Effector memory CD8-positive, alpha-beta T cell (primary cell): Measurements from ENCODE around the gene SETDB2.

Source experiments
- ATAC-seq: fragments of 150-1000 bp; cut with Tn5 transposase; replicated peaks from 2 replicates; pipeline ENCODE4 v1.10.0; 2021; ENCODE audit warnings: mild to moderate bottlenecking, moderate library complexity
- DNase-seq, 3 experiments: peaks; one replicate each; pipeline ENCODE4 v3.0.0; 2021
- H3K27ac Mint-ChIP-seq, 2 donors: one replicate each; pipeline ENCODE4 v1.8.0; 2022; ENCODE audit warnings: mild to moderate bottlenecking in 2 of 2, mixed read lengths in 2 of 2, moderate library complexity in 2 of 2
- H3K27me3 Mint-ChIP-seq, 2 donors: one replicate each; pipeline ENCODE4 v1.8.0; 2022; ENCODE audit warnings: mixed read lengths in 2 of 2
- H3K36me3 Mint-ChIP-seq: one replicate; pipeline ENCODE4 v1.8.0; 2022; ENCODE audit warnings: mild to moderate bottlenecking, moderate library complexity, mixed read lengths; ENCODE audit not compliant: insufficient read depth
- H3K4me1 Mint-ChIP-seq, 2 donors: one replicate each; pipeline ENCODE4 v1.8.0; 2022; ENCODE audit warnings: low read depth in 2 of 2, mixed read lengths in 2 of 2
- H3K4me3 Mint-ChIP-seq, 2 donors: one replicate each; pipeline ENCODE4 v1.8.0; 2022; ENCODE audit warnings: mild to moderate bottlenecking in 2 of 2, mixed read lengths in 2 of 2, moderate library complexity in 2 of 2
- H3K9me3 Mint-ChIP-seq, 2 donors: one replicate each; pipeline ENCODE4 v1.8.0; 2022; ENCODE audit warnings: mixed read lengths in 2 of 2

SETDB2 gene

DNA sequence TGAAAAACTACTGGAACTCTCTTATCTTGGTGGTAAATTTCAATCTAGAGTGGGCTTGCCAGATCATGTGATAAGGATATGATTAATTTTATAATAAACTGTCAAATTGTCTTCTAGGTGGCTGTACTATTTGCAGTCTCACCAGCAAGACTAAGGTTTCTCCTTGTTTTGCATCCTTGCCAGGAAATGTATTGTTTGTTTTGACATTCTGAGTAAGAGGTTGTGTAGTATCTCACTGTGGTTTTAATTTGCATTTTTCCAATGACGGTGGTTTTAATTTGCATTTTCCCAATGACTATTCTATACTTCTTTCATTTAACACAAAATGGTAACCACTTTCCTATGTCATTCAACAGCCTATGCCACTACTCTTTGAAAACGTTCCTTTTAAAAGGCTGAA, 2.2 kb upstream of the SETDB2 start:
- Mint-ChIP-seq H3K4me1 (peaks cover 20 to 29% of the 10 kb centered on the region in 2 donors), H3K27ac (no peak overlapping the region), H3K27me3 (no peaks in the 10 kb centered on the region), H3K4me3 (no peak overlapping the region), H3K36me3 (peaks cover 29% of the 10 kb centered on the region), H3K9me3 (peaks cover 0 to 3% of the 10 kb centered on the region in 2 donors)
- no peak for DNase-seq
- ATAC-seq: no peak

GRCh38 chr13:49443357-49443703, 744 bp upstream of the SETDB2 start:
- Mint-ChIP-seq H3K27me3 (no peaks in the 10 kb centered on the region), H3K4me3 (peak overlapping the region; percentile 87 to 96), H3K9me3 (peaks cover 0 to 3% of the 10 kb centered on the region in 2 donors), H3K4me1 (peaks cover 20 to 41% of the 10 kb centered on the region in 2 donors), H3K27ac (peak overlapping the region; percentile 97 to 99), H3K36me3 (peaks cover 29% of the 10 kb centered on the region)
- ATAC-seq: no peak
- DNase-seq: no peak

DNA sequence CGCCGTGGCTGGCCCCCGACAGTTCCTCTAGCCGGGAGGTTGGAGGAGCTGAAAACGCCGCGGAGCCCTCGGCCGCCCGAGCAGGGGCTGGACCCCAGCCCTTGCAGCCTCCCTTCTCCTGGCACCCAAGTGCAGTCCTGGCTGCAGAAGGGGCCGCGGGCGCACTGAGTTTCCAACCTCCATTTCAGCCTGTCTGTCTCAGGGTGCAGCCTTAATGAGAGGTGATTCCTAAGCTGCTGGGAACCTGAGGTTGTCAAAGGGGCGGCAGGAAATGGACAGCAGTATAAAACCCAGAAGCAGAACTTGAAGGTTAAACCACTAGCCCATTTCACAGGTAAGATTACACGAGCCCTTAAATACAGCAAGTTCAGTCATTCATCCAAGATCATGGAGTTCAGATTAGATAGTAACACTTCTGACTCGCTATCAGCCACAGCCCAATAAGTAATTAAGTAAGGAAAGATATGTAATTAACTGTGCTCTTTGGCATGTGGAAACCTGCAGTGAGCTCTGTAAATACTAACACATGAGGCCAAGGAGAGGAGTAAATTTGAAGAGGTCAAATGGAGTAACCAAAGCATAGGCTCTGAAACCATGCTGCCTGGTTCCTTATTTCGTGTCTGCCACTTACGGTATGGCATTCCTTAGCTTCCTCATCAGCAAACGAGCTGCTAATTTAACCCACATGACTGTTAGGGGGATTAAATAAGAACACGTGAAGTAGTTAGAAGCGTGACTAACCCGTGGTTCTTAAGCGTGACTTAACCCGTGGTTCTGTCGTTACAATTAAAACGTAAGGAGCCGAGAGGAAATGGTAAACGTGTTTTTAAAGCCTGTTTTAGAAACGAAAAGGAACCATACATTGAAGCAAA, 686 bp downstream of the SETDB2 start:
- H3K27me3 Mint-ChIP-seq: no peaks in the 10 kb centered on the region
- peak overlapping the region; percentile 97 to 99 for H3K27ac Mint-ChIP-seq
- peaks cover 0 to 3% of the 10 kb centered on the region in 2 donors for H3K9me3 Mint-ChIP-seq
- H3K4me3 Mint-ChIP-seq: peak overlapping the region; percentile 87 to 96
- H3K36me3 Mint-ChIP-seq: peaks cover 29% of the 10 kb centered on the region
- DNase-seq (peak; percentile 36 to 43 (median 38)), ATAC-seq (peak; percentile 13)
- H3K4me1 Mint-ChIP-seq: peaks cover 26 to 55% of the 10 kb centered on the region in 2 donors

GRCh38 chr13:49446473-49446872, 2.4 kb downstream of the SETDB2 start:
- no peak for DNase-seq
- H3K4me1 Mint-ChIP-seq: peaks cover 30 to 63% of the 10 kb centered on the region in 2 donors
- no peak for ATAC-seq
- H3K27me3 Mint-ChIP-seq: no peaks in the 10 kb centered on the region
- H3K4me3 Mint-ChIP-seq: peak overlapping the region; percentile 87 to 96
- H3K27ac Mint-ChIP-seq: peak overlapping the region; percentile 97 to 99
- peaks cover 0 to 3% of the 10 kb centered on the region in 2 donors for H3K9me3 Mint-ChIP-seq
- peaks cover 29% of the 10 kb centered on the region for H3K36me3 Mint-ChIP-seq

DNA sequence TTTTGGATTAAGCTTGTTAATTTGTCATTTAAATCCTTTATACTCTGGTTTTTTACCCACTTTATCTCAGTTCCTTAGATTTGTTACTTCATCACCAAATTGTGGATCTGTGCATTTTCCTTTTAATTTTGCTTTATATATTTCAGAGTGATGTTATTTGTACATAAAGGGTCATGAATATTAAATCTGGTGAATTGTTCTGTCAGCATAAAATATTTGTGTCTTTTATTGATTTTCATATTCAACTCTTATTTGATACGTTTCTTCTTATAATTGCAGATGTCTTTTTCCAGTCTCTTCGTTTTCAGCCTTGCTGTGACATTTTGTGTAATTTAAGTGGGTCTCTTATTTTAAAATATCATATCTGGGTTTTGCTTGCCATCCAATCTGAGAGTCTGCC, 4.7 kb downstream of the SETDB2 start:
- no peak for DNase-seq
- Mint-ChIP-seq H3K9me3 (peaks cover 0 to under 1% of the 10 kb centered on the region in 2 donors), H3K36me3 (peaks cover 34% of the 10 kb centered on the region), H3K27me3 (no peaks in the 10 kb centered on the region), H3K4me3 (peak overlapping the region in 1 of 2 donors; percentile 18), H3K27ac (peak overlapping the region; percentile 38 to 88), H3K4me1 (peaks cover 28 to 59% of the 10 kb centered on the region in 2 donors)
- no peak for ATAC-seq

DNA sequence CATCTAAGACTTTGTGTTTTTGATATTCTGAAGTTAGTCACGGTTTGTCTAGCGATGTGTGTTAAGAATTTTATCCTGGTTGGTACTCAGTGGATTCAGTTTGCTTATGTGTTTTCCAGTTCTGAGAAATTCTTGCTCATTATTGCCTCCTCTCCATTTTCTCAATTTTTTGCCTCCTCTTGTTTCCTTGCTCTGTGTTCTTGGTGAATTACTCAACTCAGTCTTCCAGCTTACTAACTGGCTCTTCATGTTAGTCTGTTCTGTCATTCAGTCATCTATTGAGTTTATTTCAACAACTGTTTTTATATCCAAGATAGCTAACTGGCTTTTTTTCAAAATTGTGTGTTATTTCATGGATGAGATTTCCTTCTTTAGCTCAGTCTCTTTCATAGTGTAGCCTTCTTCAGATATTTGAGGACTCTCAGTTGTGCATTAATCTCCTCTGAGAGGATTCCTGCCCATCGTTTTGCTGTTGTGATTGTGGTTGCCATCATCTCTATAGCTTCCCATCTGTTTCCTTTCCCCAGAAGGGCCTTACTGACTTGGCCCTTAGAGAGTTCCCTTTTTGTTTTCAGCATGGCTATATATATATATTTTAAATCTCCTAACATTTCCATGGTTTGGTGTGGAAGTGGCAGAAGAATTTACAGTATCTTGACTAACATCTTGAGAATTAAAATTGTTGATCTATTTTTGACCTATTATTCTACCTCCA, 6.2 kb downstream of the SETDB2 start:
- ATAC-seq (no peak), DNase-seq (no peak)
- peak overlapping the region; percentile 38 to 88 for H3K27ac Mint-ChIP-seq
- peaks cover 27 to 60% of the 10 kb centered on the region in 2 donors for H3K4me1 Mint-ChIP-seq
- H3K4me3 Mint-ChIP-seq: no peak overlapping the region
- no peaks in the 10 kb centered on the region for H3K27me3 Mint-ChIP-seq
- no peaks in the 10 kb centered on the region for H3K9me3 Mint-ChIP-seq
- H3K36me3 Mint-ChIP-seq: peaks cover 19% of the 10 kb centered on the region

DNA sequence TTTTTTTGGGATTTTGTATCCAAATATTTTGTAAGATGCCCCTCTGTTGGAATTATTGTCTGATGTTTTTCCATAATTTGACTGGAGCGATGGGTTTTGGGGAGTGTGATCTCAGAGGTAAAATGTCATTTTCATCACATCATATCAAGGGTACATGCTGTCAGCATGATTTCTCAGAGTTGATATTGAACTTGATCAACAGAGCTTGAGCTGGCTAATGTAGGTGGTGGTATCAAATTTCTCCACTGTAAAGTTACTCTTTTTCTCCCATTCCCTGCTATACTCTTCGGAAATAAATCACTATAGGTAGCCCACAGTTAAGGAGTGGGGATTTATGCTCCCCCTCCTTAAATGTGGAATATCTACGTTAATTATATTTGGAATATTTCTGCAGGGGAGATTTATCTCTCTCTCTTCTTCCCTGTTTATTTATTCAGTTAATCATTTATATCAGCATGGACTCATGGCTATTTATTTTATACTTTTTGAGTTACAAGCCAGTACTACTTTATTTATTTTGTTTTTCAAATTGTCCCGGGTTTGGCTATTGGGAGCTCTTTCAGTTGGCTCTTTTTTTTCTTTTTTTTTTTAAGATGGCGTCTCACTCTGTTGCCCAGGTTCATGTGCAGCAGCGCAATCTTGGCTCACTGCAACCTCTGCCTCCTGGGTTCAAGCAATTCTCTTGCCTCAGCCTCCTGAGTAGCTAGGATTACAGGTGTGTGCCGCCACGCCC, 8.8 kb downstream of the SETDB2 start:
- Mint-ChIP-seq H3K9me3 (no peaks in the 10 kb centered on the region), H3K27me3 (no peaks in the 10 kb centered on the region), H3K36me3 (peaks cover 11% of the 10 kb centered on the region), H3K27ac (no peak overlapping the region), H3K4me3 (no peak overlapping the region), H3K4me1 (peaks cover 20 to 42% of the 10 kb centered on the region in 2 donors)
- ATAC-seq (no peak), DNase-seq (no peak)

DNA sequence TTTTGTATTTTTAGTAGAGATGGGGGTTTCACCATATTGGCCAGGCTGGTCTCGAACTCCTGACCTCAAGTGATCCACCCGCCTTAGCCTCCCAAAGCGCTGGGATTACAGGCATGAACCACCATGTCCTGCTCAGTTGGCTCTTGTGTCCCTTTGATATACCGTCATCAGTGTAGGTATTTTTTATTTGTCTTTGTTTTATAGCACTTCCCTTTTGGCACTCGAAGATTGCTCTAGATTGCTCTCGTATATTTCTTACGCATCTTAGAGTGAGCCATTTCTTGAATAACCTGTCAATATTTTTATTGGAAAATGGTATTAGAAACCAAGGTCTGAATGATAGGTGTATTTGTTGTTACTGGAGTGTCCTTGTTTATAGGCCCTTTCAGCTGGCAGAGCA, 9.4 kb downstream of the SETDB2 start:
- no peak overlapping the region for H3K4me3 Mint-ChIP-seq
- H3K27ac Mint-ChIP-seq: no peak overlapping the region
- peaks cover 21 to 37% of the 10 kb centered on the region in 2 donors for H3K4me1 Mint-ChIP-seq
- H3K36me3 Mint-ChIP-seq: peaks cover 11% of the 10 kb centered on the region
- DNase-seq (no peak), ATAC-seq (no peak)
- no peaks in the 10 kb centered on the region for H3K27me3 Mint-ChIP-seq
- H3K9me3 Mint-ChIP-seq: no peaks in the 10 kb centered on the region

- H3K27ac Mint-ChIP-seq: peak overlapping the region; percentile 87 to 88
- H3K4me3 Mint-ChIP-seq: peak overlapping the region; percentile 68 to 82
- ATAC-seq: peak; percentile 99
- no peaks in the 10 kb centered on the region for H3K9me3 Mint-ChIP-seq
- no peak for DNase-seq
- H3K36me3 Mint-ChIP-seq: peaks cover 11% of the 10 kb centered on the region
- peaks cover 17 to 27% of the 10 kb centered on the region in 2 donors for H3K4me1 Mint-ChIP-seq
- no peaks in the 10 kb centered on the region for H3K27me3 Mint-ChIP-seq
Measured at GRCh38 chr13:49454388-49455006, 10.4 kb downstream of the SETDB2 start.

GRCh38 chr13:49455007-49455398, 10.9 kb downstream of the SETDB2 start:
- ATAC-seq: peak; percentile 44
- Mint-ChIP-seq H3K36me3 (peaks cover 11% of the 10 kb centered on the region), H3K9me3 (no peaks in the 10 kb centered on the region), H3K27me3 (no peaks in the 10 kb centered on the region), H3K4me3 (peak overlapping the region; percentile 68 to 82), H3K27ac (peak overlapping the region; percentile 87 to 88), H3K4me1 (peaks cover 17 to 22% of the 10 kb centered on the region in 2 donors)
- DNase-seq: no peak

GRCh38 chr13:49456156-49456555, 12.1 kb downstream of the SETDB2 start:
- Mint-ChIP-seq H3K4me1 (peaks cover 12 to 16% of the 10 kb centered on the region in 2 donors), H3K27me3 (no peaks in the 10 kb centered on the region), H3K27ac (no peak overlapping the region), H3K4me3 (no peak overlapping the region), H3K9me3 (no peaks in the 10 kb centered on the region), H3K36me3 (peaks cover 11% of the 10 kb centered on the region)
- no peak for DNase-seq
- no peak for ATAC-seq

- ATAC-seq: no peak
- Mint-ChIP-seq H3K9me3 (no peaks in the 10 kb centered on the region), H3K27me3 (no peaks in the 10 kb centered on the region), H3K4me1 (peaks cover 12 to 16% of the 10 kb centered on the region in 2 donors), H3K4me3 (no peak overlapping the region), H3K27ac (no peak overlapping the region), H3K36me3 (peaks cover 7% of the 10 kb centered on the region)
- DNase-seq: no peak
Measured at GRCh38 chr13:49457221-49457620, 13.1 kb downstream of the SETDB2 start.

- no peak for DNase-seq
Measured at GRCh38 chr13:49459580-49459979, 15.5 kb downstream of the SETDB2 start.

More at GRCh38 chr13:49459580-49459979, 15.5 kb downstream of the SETDB2 start:
- no peak for ATAC-seq
- no peak overlapping the region for H3K4me3 Mint-ChIP-seq
- no peak overlapping the region for H3K27ac Mint-ChIP-seq
- peaks cover 15% of the 10 kb centered on the region for H3K36me3 Mint-ChIP-seq
- H3K4me1 Mint-ChIP-seq: peaks cover 6 to 9% of the 10 kb centered on the region in 2 donors
- H3K27me3 Mint-ChIP-seq: no peaks in the 10 kb centered on the region
- H3K9me3 Mint-ChIP-seq: no peaks in the 10 kb centered on the region
